ENCODE results near the gene BTC. TPM values are rescaled to one million over a fixed set of nuclear protein-coding genes. Genes with fewer than 3 reads are reported as not detected.

Gene BTC
- total RNA-seq, 1 experiment from 2014 or later, result 12.8 TPM

Other genes with a start within 250 kb of the BTC start
- 2.9 and 4.5 TPM in 2 replicates for gene PARM1, start 138.6 kb upstream of the BTC start, total RNA-seq (2014; rRNA removed)

All from PC-3 (cell line).